ENCODE results near the gene GDF10. TPM values are rescaled to one million over a fixed set of nuclear protein-coding genes. Genes with fewer than 3 reads are reported as not detected.
A peak's percentile ranks its signal among the peaks of the same experiment; 100 is the strongest.

GDF10 gene
- total and polyA plus RNA-seq, 9 of the 15 experiments (the other 6 are each of a cell fraction or from before 2014, with no cell fraction given): 0.03 to 0.20 (median 0.11) TPM; not detected in 6

DNA sequence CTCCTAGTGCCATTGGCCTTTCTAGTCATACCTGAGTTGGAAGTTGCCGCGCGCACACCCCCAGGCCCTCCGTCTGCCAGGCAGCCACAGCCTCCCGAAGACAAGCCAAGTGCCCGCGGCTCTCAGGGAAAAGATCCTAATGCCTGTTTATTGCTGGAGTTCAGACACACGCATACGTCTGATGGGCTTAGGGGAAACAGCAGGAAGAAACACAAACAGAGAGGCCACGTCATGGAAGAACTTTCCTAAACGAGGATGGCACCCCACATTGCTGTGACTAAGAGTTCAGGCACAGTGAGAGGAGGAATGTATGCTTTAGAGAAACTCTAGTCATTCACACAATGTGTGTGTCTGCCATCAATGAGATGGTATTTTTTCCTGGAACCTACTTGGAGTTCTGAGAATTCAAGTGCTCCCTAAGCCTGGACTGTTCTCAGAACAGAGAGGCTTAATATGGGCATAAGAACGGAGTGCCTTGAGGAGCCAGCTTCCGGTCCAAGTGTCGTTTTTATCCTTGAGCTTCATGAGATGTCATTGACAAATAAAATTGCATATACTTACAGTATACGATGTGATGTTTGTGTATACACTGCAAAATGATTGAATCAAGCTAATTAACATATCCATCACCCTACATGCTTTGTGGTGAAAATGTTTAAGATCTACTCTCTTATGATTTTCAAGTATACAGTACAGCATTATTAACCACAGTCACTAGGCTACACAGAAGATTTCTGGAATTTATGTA lies 36.6 kb downstream of the GDF10 start (continued):
- TF ChIP-seq HDAC8 (tag; IDR thresholded peaks at IDR 0.05) (no peak), FOS (IDR thresholded peaks at IDR 0.05; ENCODE audit: extremely low read depth, insufficient read length) (no peak), TCF3 (CRISPR knock-in tag; IDR thresholded peaks at IDR 0.05) (peak; percentile 72), NBN (IDR thresholded peaks at IDR 0.05; ENCODE audit: low read depth) (no peak), MEF2A (IDR thresholded peaks at IDR 0.05; ENCODE audit: control insufficient read depth, low read depth, low read length) (no peak), FUS (optimal IDR thresholded peaks at IDR 0.05; ENCODE audit: low read depth, low read length) (no peak), HNRNPLL (IDR thresholded peaks at IDR 0.05; ENCODE audit: low read depth, low read length, poor library complexity, severe bottlenecking) (no peak), EP300 (IDR thresholded peaks at IDR 0.05; ENCODE audit: low read length) (peak; percentile 75), RFX1 (IDR thresholded peaks at IDR 0.05) (no peak), TAL1 (IDR thresholded peaks at IDR 0.05) (peak; percentile 60; the same call in 1 of the 2 replicates), ETV1 (tag; conservative IDR thresholded peaks at IDR 0.05; ENCODE audit: low read depth) (peak; percentile 45)
- TF ChIP-seq, protein P1, sequence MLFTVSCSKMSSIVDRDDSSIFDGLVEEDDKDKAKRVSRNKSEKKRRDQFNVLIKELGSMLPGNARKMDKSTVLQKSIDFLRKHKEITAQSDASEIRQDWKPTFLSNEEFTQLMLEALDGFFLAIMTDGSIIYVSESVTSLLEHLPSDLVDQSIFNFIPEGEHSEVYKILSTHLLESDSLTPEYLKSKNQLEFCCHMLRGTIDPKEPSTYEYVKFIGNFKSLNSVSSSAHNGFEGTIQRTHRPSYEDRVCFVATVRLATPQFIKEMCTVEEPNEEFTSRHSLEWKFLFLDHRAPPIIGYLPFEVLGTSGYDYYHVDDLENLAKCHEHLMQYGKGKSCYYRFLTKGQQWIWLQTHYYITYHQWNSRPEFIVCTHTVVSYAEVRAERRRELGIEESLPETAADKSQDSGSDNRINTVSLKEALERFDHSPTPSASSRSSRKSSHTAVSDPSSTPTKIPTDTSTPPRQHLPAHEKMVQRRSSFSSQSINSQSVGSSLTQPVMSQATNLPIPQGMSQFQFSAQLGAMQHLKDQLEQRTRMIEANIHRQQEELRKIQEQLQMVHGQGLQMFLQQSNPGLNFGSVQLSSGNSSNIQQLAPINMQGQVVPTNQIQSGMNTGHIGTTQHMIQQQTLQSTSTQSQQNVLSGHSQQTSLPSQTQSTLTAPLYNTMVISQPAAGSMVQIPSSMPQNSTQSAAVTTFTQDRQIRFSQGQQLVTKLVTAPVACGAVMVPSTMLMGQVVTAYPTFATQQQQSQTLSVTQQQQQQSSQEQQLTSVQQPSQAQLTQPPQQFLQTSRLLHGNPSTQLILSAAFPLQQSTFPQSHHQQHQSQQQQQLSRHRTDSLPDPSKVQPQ (CRISPR knock-in tag; IDR thresholded peaks at IDR 0.05; ENCODE audit: borderline replicate concordance): no peak
- TF ChIP-seq, protein P2, sequence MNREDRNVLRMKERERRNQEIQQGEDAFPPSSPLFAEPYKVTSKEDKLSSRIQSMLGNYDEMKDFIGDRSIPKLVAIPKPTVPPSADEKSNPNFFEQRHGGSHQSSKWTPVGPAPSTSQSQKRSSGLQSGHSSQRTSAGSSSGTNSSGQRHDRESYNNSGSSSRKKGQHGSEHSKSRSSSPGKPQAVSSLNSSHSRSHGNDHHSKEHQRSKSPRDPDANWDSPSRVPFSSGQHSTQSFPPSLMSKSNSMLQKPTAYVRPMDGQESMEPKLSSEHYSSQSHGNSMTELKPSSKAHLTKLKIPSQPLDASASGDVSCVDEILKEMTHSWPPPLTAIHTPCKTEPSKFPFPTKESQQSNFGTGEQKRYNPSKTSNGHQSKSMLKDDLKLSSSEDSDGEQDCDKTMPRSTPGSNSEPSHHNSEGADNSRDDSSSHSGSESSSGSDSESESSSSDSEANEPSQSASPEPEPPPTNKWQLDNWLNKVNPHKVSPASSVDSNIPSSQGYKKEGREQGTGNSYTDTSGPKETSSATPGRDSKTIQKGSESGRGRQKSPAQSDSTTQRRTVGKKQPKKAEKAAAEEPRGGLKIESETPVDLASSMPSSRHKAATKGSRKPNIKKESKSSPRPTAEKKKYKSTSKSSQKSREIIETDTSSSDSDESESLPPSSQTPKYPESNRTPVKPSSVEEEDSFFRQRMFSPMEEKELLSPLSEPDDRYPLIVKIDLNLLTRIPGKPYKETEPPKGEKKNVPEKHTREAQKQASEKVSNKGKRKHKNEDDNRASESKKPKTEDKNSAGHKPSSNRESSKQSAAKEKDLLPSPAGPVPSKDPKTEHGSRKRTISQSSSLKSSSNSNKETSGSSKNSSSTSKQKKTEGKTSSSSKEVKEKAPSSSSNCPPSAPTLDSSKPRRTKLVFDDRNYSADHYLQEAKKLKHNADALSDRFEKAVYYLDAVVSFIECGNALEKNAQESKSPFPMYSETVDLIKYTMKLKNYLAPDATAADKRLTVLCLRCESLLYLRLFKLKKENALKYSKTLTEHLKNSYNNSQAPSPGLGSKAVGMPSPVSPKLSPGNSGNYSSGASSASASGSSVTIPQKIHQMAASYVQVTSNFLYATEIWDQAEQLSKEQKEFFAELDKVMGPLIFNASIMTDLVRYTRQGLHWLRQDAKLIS (CRISPR knock-in tag; IDR thresholded peaks at IDR 0.05): no peak
- TF ChIP-seq, protein P3, sequence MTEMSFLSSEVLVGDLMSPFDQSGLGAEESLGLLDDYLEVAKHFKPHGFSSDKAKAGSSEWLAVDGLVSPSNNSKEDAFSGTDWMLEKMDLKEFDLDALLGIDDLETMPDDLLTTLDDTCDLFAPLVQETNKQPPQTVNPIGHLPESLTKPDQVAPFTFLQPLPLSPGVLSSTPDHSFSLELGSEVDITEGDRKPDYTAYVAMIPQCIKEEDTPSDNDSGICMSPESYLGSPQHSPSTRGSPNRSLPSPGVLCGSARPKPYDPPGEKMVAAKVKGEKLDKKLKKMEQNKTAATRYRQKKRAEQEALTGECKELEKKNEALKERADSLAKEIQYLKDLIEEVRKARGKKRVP (CRISPR knock-in tag; IDR thresholded peaks at IDR 0.05): no peak
- TF ChIP-seq, protein P4, sequence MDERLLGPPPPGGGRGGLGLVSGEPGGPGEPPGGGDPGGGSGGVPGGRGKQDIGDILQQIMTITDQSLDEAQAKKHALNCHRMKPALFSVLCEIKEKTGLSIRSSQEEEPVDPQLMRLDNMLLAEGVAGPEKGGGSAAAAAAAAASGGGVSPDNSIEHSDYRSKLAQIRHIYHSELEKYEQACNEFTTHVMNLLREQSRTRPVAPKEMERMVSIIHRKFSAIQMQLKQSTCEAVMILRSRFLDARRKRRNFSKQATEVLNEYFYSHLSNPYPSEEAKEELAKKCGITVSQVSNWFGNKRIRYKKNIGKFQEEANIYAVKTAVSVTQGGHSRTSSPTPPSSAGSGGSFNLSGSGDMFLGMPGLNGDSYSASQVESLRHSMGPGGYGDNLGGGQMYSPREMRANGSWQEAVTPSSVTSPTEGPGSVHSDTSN (CRISPR knock-in tag; IDR thresholded peaks at IDR 0.05; ENCODE audit: low read depth): no peak
- TF ChIP-seq, protein P4 (tag; conservative IDR thresholded peaks at IDR 0.05; ENCODE audit: low read depth): no peak; the same call in 1 of the 2 replicates

Data from K562 (cell line).